PC-3 (cell line): Measurements from ENCODE around the gene DENND6B. TPM values are rescaled to one million over a fixed set of nuclear protein-coding genes. Genes with fewer than 3 reads are reported as not detected.

ENCODE experiments used
- ATAC-seq: fragments of 200-7000 bp; cut with Tn5 transposase; 2 replicates; pipeline ENCODE4 v1.9.1; 2020; ENCODE audit warnings: mild to moderate bottlenecking, moderate library complexity
- BruUV-seq: library from RNA; stranded (reverse); fragments of 400-500 nt; replicated peaks from 2 replicates; lab custom pipeline; 2021; lab: Mats Ljungman, UMichigan
- CTCF ChIA-PET: fragments of 300-600 bp; sonication (Branson Sonifier 250); formaldehyde crosslinking; loops from one replicate; lab custom pipeline; 2022; ENCODE audit warnings: antibody characterized with exemption; lab: Charles Lee
- POLR2A ChIA-PET: fragments of 300-600 bp; sonication (Branson Sonifier 250); formaldehyde crosslinking; loops from one replicate; lab custom pipeline; 2022; ENCODE audit warnings: antibody characterized with exemption; ENCODE audit not compliant: unreplicated experiment; lab: Charles Lee
- DNase-seq: peaks from one replicate; pipeline ENCODE4 v3.0.0-alpha.2; 2015
- H2AFZ ChIP-seq: fragments of 300-600 bp; sonication (generic); 2 replicates; pipeline ENCODE4 v1.6.0; 2016; ENCODE audit warnings: antibody characterized with exemption, low read length
- H3F3A ChIP-seq: fragments of 300-600 bp; sonication (generic); one replicate; pipeline ENCODE4 v1.6.0; 2017; ENCODE audit warnings: antibody characterized with exemption, low read length, control low read depth, mild to moderate bottlenecking; ENCODE audit not compliant: unreplicated experiment
- H3K27ac ChIP-seq: fragments of 300-600 bp; sonication (generic); 2 replicates; pipeline ENCODE4 v1.5.1; 2016; ENCODE audit warnings: mild to moderate bottlenecking, low read length
- H3K27me3 ChIP-seq: fragments of 300-600 bp; sonication (generic); 2 replicates; pipeline ENCODE4 v1.6.1; 2016; ENCODE audit warnings: low read length, mixed read lengths
- H3K36me3 ChIP-seq: fragments of 300-600 bp; sonication (generic); 2 replicates; pipeline ENCODE4 v1.6.1; 2016; ENCODE audit warnings: low read depth, mixed run types, low read length, mixed read lengths
- H3K4me1 ChIP-seq: fragments of 300-600 bp; sonication (generic); 2 replicates; pipeline ENCODE4 v1.5.1; 2016; ENCODE audit warnings: low read length; ENCODE audit not compliant: insufficient read depth
- H3K4me2 ChIP-seq: fragments of 300-600 bp; sonication (generic); 2 replicates; pipeline ENCODE4 v1.6.0; 2016; ENCODE audit warnings: low read length
- H3K4me3 ChIP-seq: fragments of 300-600 bp; sonication (generic); 2 replicates; pipeline ENCODE4 v1.5.1; 2016; ENCODE audit warnings: mild to moderate bottlenecking, low read length, mixed read lengths
- H3K79me2 ChIP-seq: fragments of 300-600 bp; sonication (generic); 2 replicates; pipeline ENCODE4 v1.6.1; 2017; ENCODE audit warnings: low read length, mixed read lengths
- H3K9ac ChIP-seq: fragments of 300-600 bp; sonication (generic); 2 replicates; pipeline ENCODE4 v1.6.0; 2016; ENCODE audit warnings: mild to moderate bottlenecking, low read length
- H3K9me2 ChIP-seq: fragments of 300-600 bp; sonication (generic); replicated peaks from 2 replicates; pipeline ENCODE4 v1.6.1; 2016; ENCODE audit warnings: mixed run types, low read length, mixed read lengths
- H3K9me3 ChIP-seq: fragments of 300-600 bp; sonication (generic); 2 replicates; pipeline ENCODE4 v1.6.1; 2016; ENCODE audit warnings: low read length, mixed read lengths
- H4K20me1 ChIP-seq: fragments of 300-600 bp; sonication (generic); 2 replicates; pipeline ENCODE4 v1.6.1; 2016; ENCODE audit warnings: low read length, mixed read lengths
- EZH2 ChIP-seq: fragments of 300-600 bp; sonication (generic); IDR thresholded peaks from one replicate; pipeline ENCODE4 v1.6.1; 2017; ENCODE audit warnings: antibody characterized with exemption, mild to moderate bottlenecking, low read length; ENCODE audit not compliant: unreplicated experiment
- EZH2phosphoT487 ChIP-seq: fragments of 300-600 bp; sonication (generic); IDR thresholded peaks from 2 replicates; pipeline ENCODE4 v1.6.1; 2018; ENCODE audit warnings: mild to moderate bottlenecking, antibody characterized with exemption, low read length, borderline replicate concordance
- intact Hi-C: fragments of 100-400 bp; cut with micrococcal nuclease; formaldehyde crosslinking; loops from 2 replicates; pipeline ENCODE4 v1.9.0; 2023
- total RNA-seq: library from RNA; depleted of rRNA; stranded (reverse); fragments of >200 nt; gene quantifications from 2 replicates; pipeline ENCODE4 v1.2.3, GENCODE V29; 2014
- TF ChIP-seq, protein P1 (sequence below): fragments of 300-600 bp; sonication (generic); conservative IDR thresholded peaks from 2 replicates; pipeline ENCODE4 v1.5.1; 2017; ENCODE audit warnings: antibody characterized with exemption, low read depth, mild to moderate bottlenecking, low read length

The DENND6B gene
- total RNA-seq, 1 experiment from 2014 or later = 1.1 TPM

DNA sequence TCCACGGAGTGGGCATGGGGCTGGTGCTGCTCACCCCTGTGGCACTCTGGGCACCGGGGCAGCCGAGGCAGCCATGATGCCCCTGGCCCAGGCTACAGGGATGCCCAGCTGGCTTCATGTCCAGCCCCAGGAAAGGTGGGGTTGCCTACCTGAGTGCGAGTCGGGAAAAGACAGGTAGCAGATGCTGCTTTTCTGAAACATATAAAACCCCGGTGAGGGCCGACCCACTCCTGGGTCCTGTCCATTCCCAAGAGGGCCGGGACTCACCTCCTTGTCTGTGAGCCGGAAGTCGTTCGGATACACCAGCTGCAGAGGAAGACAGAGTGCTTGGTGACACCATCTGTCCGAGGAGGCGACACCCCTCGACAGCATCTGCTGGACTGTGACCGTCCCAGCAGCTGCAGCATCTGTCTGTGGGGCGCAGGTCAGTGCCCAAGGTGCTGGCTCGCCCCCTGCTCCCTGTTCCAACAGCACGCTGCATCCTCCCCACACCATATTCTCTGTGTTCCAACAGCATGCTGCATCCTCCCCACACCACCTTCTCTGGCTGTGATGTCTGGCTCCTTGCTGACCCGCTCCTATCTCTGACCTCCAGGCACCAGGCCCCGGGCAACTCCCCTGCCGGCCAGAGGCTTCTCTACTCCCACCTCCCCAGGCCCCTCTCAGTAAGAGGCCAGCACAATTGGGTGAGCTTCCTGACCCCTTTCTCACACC, 8.0 kb downstream of the DENND6B start:
- no peak overlapping the region for H3K9ac ChIP-seq
- POLR2A ChIA-PET = no interaction called here
- H4K20me1 ChIP-seq = no peaks in the 10 kb centered on the region
- BruUV-seq = no TSS peak
- no peak overlapping the region for H2AFZ ChIP-seq
- no peak overlapping the region for H3K27ac ChIP-seq
- H3K9me2 ChIP-seq = no peaks in the 10 kb centered on the region
- no peaks in the 10 kb centered on the region for H3K27me3 ChIP-seq
- no peaks in the 10 kb centered on the region for H3K9me3 ChIP-seq
- H3F3A ChIP-seq = no peaks in the 10 kb centered on the region
- intact Hi-C loops = no loop called here
- H3K36me3 ChIP-seq = no peaks in the 10 kb centered on the region
- TF ChIP-seq EZH2 = no peak
- TF ChIP-seq, protein P1, sequence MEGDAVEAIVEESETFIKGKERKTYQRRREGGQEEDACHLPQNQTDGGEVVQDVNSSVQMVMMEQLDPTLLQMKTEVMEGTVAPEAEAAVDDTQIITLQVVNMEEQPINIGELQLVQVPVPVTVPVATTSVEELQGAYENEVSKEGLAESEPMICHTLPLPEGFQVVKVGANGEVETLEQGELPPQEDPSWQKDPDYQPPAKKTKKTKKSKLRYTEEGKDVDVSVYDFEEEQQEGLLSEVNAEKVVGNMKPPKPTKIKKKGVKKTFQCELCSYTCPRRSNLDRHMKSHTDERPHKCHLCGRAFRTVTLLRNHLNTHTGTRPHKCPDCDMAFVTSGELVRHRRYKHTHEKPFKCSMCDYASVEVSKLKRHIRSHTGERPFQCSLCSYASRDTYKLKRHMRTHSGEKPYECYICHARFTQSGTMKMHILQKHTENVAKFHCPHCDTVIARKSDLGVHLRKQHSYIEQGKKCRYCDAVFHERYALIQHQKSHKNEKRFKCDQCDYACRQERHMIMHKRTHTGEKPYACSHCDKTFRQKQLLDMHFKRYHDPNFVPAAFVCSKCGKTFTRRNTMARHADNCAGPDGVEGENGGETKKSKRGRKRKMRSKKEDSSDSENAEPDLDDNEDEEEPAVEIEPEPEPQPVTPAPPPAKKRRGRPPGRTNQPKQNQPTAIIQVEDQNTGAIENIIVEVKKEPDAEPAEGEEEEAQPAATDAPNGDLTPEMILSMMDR = no peak
- TF ChIP-seq EZH2phosphoT487 = no peak
- CTCF ChIA-PET = no interaction called here
- ATAC-seq (no peak), DNase-seq (no peak)
- no peak overlapping the region for H3K4me3 ChIP-seq
- no peaks in the 10 kb centered on the region for H3K79me2 ChIP-seq
- H3K4me2 ChIP-seq = no peak overlapping the region
- no peaks in the 10 kb centered on the region for H3K4me1 ChIP-seq

DNA sequence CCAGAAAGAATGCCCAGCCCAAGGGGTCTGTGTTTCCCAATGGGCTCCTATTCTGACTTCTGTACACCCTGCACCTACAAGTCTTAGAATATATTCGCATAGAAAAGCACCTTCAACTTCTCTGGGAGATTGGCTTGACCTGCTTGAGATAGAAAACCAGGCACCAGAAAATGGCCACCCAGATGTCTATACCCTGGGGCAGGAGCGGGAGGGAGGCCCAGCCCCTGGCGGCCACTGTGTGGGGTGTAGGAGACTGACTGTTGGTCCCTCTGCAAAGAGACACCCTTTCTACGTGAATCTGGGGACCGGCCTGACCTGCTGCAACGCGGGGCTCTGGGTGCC, 8.5 kb downstream of the DENND6B start:
- no TSS peak for BruUV-seq
- POLR2A ChIA-PET = no interaction called here

DNA sequence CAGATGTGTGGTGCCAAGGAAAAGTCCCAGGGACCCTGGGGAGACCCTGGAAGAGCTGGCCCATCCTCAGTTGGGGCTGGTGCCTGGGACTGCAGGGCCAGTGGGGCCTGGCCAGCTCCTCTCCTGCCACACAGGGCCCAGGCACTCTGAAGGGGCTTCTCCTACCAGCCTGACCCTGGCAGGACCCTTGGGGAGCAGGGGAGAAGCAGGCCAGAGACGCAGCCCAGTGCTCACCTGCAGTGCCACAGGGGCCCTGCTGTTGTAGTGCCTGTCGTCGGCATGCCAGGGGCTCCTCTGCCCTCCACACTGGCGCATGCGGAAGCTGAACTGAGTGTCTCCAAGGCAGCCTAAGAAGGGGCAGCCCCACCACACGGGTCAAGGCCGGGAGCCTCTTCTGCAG, 9.1 kb downstream of the DENND6B start:
- no peaks in the 10 kb centered on the region for H3K4me1 ChIP-seq
- no peak overlapping the region for H3K9ac ChIP-seq
- ChIA-PET POLR2A (no interaction called here), CTCF (no interaction called here)
- no peaks in the 10 kb centered on the region for H3K9me2 ChIP-seq
- no peaks in the 10 kb centered on the region for H3K36me3 ChIP-seq
- H3K4me2 ChIP-seq = no peak overlapping the region
- H2AFZ ChIP-seq = no peak overlapping the region
- intact Hi-C loops = no loop called here
- DNase-seq (no peak), ATAC-seq (no peak)
- BruUV-seq = no TSS peak
- no peaks in the 10 kb centered on the region for H3K27me3 ChIP-seq
- H3K27ac ChIP-seq = no peak overlapping the region
- no peaks in the 10 kb centered on the region for H3F3A ChIP-seq
- H3K9me3 ChIP-seq = no peaks in the 10 kb centered on the region
- H3K4me3 ChIP-seq = no peak overlapping the region
- no peaks in the 10 kb centered on the region for H3K79me2 ChIP-seq
- TF ChIP-seq EZH2phosphoT487 = no peak
- TF ChIP-seq, protein P1 = no peak
- TF ChIP-seq EZH2 = no peak
- H4K20me1 ChIP-seq = no peaks in the 10 kb centered on the region

More for the DNA sequence above, 8.5 kb downstream of the DENND6B start:
- Histone ChIP-seq H3K9me2 (no peaks in the 10 kb centered on the region), H3K4me3 (no peak overlapping the region), H3F3A (no peaks in the 10 kb centered on the region), H3K27ac (no peak overlapping the region), H3K79me2 (no peaks in the 10 kb centered on the region), H3K9me3 (no peaks in the 10 kb centered on the region), H4K20me1 (no peaks in the 10 kb centered on the region), H3K27me3 (no peaks in the 10 kb centered on the region), H3K9ac (no peak overlapping the region), H3K36me3 (no peaks in the 10 kb centered on the region), H3K4me2 (no peak overlapping the region), H3K4me1 (no peaks in the 10 kb centered on the region), H2AFZ (no peak overlapping the region)
- ATAC-seq (no peak), DNase-seq (no peak)
- CTCF ChIA-PET = no interaction called here
- intact Hi-C loops = no loop called here
- TF ChIP-seq EZH2phosphoT487 (no peak), EZH2 (no peak)
- TF ChIP-seq, protein P1 = no peak
